HG03565 (cell line): ENCODE data around the gene TP53TG5.
"Not testable (repeated sequence)": the region's sequence is repeated elsewhere in the genome, so short reads cannot be mapped to it uniquely, and the experiment has no call there.

Source experiments
- ATAC-seq: cut with Tn5 transposase; IDR thresholded peaks from one replicate; pipeline ENCODE4 v1.9.1; 2021; ENCODE audit warnings: mild to moderate bottlenecking, moderate library complexity; ENCODE audit not compliant: unreplicated experiment

TP53TG5 gene

DNA sequence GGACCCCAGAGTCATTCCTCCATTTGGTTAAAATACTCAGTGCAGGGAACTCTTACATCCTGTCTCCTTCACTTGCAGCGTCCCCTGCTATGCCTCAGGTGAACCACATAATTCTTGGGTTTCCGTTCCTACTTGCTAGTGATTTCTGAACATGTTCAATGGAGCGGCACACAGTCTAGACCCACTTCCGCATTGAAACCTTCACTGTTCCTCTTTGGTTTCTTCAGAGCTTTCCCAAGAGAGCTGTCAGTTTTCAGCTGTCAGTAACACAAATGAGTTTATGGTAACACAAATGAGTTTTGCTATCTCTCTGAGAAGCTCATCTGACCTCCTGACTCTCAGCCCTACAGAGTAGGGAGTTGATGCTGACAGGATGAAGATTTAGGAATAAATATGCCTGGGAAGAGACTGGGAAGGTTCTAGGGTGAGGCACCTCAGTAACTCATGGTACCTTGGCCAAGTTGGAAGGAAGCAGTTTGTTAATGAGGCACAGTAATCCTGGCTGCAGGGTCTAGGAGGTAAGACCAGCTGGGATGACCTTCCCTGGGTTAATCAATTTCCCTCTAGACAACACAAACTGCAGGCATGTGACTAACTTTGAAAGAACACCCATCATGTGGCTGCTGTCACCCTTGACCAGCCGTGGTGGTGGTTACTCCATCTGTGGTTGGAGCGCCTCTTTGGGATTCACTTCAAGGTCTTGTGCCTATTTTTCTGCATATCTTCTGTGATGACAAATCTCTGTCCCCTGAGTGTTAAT is 9.7 kb downstream of the TP53TG5 start:
- peak; percentile 83 for ATAC-seq

DNA sequence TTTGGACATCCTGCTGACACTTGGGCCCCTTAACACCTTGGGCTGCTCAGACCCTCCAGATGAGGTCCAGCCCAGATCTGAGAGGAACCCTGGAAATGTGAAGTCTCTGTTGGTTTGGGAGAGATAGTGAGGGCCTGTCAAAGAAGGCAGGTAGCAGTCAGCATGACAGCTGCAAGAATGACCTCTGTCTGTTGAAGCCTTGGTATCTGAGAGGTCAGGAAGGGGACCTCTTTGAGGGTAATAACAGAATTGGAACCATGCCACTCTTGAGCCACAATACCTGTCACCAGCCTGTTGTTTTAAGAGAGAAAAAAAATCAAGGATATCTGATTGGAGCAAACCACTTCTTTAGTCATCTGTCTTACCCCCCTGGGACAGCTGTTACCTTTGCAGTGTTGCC is 11.0 kb downstream of the TP53TG5 start:
- no peak for ATAC-seq

DNA sequence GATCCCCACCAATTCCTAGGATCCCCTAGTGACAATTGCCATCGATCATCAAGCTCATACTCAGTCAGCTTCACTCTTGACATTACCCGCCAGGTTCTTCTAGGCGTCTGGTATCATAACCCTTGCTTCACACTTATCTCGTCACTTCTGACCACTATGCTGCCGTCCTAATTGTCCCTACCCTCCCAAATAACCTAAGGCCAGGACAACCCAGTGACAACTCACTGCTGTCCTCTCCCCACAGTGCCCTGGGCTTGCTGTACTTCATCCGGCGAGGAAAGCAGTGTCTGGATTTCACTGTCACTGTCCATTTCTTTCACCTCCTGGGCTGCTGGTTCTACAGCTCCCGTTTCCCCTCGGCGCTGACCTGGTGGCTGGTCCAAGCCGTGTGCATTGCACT is 11.5 kb downstream of the TP53TG5 start:
- ATAC-seq, result no peak

DNA sequence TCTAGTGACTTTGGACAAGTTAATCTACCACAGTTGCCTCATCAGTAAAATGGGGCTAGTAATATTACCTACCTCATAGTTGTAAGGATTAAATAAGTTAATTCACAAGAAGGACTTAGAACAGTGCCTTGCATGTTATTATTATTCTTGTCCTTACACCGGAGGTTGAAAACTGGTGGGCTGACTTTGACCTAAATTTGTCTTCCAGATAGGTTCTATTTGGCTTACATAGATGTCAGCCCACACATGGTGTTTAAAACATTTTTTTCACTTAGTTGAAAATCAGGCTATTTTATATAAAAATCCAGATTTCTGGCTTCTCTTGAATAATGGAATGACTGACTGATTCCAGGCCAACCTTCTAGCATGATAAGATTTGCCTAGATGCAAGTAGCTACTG is 11.9 kb downstream of the TP53TG5 start:
- no peak for ATAC-seq

DNA sequence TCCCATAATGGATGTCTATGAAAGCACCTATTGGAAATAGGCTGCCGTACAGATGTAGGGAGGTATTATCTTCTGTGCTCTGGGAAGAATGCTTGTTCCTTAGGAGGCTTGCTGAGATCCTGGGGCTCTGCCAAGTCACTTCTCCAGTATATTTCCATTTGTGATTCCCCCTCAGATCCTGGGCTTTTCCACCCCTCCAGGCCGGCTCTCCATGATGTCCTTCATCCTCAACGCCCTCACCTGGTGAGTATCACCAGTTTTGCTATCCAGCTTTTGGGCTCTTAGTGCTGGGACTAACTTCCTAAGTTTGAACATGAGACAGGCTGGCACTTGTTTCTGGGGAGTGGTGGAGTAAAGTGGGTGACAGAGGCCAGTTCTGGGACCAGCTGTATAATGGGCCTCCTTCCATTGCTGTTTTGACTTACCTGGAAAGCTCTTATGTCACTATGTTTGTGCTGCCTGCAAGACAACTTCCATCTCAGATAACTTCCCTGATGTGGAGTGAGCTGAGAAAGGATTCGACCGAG is 12.6 kb downstream of the TP53TG5 start:
- no peak for ATAC-seq

DNA sequence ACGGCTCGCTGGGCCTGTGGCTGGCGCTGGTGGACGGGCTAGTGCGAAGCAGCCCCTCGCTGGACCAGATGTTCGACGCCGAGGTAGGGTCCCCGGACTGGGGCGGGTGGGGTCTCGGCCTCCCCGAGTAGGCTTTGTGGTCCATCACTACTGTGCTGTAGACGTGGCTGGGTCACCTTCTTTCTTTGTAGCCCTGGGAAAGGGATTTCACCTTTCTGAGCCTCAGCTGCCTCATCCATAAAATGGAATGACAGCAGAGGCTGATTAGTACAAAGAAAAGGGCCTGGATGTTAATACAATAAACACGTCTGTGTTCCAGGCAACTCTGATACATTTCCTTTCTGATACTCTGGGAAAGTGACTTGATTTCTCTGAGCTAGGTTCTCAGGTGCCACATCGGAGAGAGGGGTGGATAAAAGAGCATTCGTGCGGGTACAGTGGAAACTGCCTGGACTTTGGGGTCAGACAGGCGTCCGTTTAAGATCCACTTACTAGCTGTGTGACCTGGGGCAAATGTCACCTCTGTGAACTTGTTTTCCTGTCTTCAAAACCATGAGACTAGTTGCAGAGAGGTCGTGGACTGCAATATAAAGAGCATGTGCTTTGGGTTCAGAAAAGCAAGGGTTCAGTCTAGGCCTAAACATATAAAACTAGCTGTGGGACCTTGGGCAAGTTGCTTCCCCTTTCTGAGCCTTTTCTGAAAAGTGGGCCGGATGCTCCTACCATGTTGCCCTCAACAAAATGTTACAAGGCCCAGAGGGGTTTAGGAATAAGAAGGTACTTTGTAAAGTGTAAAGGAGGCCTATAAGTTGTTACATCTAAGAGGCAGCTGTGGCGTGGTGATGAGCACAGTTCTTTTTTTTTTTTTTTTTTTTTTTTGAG is 14.3 kb downstream of the TP53TG5 start:
- no peak for ATAC-seq

DNA sequence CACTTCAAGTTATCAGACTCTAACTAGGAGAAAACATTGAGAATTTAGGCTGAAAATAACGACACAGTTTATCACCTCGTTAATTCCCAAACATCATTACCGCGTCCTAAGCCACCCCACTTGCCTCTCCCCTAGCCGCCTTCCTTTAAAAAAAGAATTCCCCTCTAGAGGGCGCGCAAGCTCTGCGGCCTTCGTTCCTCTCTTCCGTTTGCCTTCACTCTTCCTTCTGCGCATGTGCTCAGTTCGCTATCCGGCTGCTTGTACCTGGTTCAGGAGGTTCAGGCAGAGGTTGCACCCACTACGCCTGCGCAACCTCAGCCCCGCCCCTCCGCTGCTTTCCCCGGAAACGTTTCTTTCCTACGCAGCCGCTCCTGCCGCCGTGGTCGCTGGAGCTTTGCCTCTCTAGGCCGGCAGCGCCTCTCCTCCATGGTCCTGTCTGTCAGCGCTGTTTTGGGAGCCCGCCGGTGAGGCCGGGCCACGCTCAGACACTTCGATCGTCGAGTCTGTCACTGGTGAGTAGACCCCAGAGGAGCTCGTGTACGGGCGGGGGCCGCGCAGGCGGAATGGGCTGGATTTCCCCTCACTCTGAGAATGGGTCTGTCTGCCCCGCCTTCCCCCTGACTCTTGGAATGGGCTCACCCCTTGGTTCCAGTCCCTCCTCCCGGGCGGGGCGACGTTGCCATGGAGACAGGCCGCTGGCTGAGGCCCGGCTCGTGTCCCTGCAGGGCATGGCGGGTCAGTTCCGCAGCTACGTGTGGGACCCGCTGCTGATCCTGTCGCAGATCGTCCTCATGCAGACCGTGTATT is 15.1 kb downstream of the TP53TG5 start, which contains the start of gene SYS1:
TSS of gene SYS1 (plus strand) at position 353 of the 807 bp plus-strand sequence. CDS start at position 729, 376 bp downstream.
- ATAC-seq, result peak; percentile 86

DNA sequence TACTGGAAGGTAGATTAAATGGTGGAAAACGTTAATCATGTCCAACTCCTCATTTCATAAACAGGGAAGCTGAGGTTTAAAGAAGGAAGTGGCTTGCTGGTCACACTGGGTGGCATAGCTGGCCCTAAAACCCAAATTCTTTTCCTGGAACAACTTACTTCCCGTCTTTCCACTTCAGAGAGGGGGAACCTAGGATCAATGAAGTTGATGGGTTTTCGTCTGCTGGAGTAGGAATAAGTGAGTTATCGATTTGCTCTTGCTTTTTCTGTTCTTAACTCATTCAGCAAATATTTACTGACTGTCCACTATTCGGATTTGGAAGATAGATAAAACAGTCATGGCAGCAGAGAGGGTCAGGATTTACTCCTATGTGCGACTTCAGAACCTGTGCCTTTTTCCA is 16.3 kb downstream of the TP53TG5 start:
- ATAC-seq, result no peak

DNA sequence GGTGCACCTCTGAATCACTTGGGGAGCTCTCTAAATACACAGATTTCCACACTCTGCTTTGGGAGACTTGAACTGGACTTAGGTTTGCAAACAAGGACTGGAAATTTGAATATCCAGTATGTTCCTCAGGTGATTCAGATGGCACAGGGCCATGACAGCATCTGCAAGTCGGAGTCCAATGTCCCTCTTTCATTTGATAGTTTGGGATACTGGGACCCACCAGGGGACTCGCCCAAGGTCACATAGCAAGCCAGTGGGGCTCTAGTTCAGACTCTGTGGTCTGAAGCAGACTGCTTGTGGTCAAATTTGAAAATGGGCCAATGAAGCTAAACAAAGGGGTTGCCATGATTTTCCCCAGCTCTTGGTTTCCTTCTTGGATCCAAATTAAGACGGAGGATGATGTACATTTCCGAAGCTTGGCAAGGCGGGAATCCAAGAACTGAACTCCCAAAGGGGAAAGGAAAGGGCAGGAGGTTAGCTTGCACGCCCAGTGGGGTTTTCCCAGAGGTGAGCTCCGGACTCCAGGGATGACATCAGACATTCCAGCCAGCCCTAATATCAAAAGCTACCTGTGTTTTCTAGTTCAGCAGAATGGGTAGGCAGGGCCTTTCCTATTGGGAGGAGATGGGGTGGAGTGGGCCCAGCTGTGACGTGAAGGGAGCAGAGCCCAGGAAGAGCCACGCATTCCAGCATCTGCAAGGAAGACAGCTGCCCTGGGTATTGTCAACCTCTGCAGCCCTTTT is 18.5 kb downstream of the TP53TG5 start:
- ATAC-seq, result no peak

DNA sequence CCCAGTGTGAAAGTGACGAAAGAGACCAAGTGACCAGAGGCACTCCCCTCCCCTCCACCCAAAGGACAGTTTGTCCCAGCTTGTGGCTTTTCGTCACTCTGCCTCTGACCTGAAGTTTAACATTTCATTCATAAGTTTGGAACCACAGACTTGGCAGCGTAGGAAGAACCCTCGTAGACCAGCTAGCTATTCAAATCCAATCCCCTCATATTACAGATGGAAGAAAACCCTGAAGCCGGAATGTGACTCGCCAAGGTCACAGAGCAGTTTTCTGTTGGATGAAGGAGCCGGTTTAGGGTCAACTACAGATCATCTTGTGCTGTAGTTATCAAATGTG is 19.1 kb downstream of the TP53TG5 start:
- ATAC-seq, result no peak

DNA sequence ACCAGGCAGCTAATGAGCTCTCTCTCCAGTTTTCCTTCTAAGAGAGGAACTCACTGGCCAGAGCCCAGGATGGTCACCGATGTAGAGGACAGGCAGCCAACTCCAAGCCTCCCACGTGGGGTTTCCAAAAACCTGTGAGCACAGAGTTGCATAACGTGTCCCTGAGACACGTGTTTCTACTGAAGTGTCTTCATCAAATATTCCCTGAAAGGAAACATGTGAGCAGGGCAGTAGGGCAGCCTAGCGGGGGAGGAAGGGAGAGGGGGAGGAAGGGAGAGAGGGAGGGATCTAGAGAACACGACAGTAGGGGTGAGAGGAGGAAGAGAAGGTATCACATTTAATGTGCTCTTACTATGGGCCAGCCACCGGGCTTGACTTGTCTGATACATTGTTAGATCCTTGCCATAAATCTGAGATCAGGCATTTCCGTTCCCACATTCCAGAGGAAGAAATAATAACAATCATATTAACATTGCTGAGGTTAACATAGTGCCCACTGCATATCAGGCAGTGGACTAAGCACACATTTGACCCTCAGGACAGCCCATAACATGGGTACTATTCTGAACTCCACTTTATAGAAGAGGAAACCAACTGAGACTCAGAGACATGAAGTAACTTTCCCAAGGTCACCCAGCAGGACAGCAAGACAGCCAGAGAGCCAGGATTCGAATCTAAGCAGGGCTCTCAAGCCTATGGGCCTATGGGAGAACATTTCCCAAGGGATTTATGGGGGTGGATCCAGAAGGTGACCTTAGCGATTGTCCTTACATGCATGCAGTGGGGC is 19.6 kb downstream of the TP53TG5 start:
- no peak for ATAC-seq

DNA sequence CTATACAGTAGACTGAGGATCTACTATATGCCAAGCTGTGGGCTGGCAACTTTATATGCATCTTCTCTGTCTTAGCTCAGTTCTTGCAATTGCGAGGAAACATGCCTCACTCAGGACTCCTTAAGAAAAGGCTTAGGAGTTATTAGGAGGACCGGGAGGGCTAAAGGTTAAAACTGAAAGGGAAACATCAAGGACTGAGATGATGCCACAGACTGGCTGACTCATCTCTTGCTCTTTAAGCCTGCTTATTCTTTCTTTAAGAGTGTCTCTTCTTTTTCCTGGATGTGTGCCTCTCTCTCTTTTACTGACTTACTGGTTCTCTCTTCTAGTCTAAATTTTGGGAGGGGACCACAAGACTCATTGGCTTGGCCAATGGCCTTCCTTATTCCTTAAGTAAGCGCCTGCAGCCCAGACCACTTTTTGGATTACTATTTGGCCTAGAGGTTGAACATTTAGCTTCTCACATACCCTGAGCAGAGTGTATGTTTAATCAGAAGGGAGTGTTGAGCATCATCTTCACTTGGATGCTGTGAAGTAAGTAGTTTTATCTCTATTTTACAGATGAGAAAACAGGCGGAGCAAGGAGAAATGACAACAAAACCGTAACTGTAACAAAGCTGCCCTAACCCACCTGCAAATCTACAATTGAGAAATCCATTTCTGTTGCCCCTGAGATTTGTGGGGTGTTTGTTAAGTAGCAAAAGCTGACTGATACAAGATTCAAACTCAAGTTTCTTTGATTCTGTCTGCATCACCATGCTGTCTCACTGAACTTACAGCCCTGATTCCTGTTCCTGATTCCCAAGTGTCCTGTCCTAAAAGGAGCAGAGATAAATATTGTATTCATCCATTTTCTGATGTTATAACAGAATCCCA is 22.7 kb downstream of the TP53TG5 start:
- ATAC-seq, result no peak

DNA sequence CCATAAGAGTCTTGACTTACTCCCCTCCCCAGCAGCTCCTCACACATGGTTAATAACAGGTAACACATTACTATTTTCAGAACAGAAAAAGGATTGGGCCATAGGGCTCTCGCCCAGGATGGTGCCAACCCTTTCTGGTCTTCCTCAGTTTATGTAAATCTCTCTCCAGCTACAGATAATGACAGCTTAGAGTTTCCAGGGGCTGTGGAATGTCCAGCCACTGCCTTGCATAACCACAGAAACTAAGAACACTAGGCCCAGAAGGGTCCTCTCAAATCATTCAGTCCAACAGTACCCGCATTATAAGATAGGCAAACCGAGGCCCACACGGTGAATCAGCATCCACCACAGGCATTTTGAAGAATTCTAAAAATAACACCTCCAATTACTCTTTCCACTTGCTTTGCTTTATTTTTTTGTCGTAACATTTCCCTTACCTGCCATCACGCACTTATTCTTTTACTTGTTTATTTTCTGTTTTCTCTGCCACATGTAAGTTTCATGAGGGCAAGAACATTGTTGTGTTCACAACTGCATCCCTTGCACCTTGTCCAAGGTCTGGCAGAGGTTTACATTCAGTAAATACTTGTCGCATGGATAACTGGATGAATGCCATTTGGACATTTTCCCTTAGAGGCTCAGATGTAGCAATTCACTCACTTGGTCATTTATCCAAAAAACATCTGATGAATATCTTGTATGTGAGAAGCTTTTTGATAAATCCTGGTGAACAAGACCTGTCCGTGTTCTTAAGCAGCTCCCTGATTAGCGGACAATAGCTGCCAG is 23.5 kb downstream of the TP53TG5 start:
- no peak for ATAC-seq

DNA sequence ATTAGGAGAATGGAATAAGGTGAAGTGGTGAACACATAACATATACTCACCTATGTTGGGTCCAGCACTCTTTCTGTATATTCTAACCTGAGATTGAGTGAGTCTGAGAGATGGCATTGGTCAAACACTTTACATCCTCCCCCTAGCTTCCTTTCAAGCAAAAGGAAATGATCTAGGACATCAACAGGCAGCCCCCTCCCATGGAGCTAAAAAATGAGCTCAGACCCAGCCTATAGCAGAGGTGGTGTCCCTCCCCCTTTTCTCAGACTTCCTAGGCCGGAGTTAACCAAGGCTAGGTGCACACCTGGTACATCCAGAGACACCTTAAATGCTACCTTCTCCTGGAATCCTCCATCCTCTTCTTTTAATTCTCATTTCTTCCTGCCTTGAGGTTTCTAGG is 24.4 kb downstream of the TP53TG5 start:
- no peak for ATAC-seq

DNA sequence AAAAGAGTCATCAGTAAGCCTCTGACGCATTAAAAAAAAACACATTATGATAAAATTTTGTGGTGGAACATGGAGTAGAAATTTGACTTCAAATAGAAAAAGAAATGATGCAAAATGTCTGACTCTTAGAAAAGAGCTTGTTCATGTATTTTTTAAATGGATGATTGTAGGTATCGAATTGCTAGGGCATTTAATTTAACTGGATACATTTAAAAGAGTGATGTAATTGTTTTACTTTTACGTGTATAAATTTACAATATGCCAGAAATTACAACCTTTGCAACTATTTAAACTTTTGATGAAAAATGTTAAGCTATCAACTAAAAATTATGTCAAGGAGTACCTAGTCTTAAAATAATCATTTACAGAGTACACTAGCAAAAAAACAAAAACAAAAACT is 25.4 kb downstream of the TP53TG5 start:
- ATAC-seq, result no peak

DNA sequence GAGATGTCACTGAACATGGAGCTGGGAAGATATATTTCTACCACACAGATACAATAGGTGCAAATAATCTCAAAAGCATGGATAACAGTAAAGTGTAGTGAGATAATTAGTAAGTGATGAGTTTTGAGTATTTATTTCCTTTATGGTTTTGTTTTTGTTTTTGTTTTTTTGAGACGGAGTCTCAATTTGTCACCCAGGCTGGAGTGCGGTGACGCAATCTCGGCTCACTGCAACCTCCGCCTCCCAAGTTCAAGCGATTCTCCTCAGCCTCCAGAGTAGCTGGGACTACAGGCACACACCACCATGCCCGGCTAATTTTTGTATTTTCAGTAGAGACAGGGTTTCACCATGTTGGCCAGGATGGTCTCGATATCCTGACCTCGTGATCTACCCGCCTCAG is 27.3 kb downstream of the TP53TG5 start:
- not testable (repeated sequence) for ATAC-seq

DNA sequence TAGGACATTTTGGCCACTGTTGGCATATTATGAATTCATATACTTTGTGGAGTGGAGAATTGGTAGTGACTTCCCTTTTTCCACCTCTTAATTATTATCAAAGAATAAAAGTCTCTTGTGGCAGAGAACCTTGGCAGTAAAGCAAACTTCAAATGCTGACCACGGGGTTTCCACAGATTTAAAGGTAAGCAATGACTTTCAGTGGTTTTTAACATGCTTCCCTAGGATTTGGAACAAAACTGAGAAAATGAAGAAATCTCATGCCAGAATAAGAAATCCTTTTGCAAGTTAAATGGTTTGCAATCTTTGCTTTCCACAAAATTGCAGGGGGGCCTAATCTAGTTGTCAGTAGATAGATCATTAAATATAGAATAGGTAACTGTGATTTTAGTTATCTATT is 27.9 kb downstream of the TP53TG5 start:
- ATAC-seq, result no peak
